Transverse colon (tissue), 4 donors: ENCODE data around the gene SNAPC1.

Source experiments
- EP300 ChIP-seq: sonication (generic); formaldehyde crosslinking; IDR thresholded peaks from one replicate; pipeline ENCODE4 v1.6.1; 2017; ENCODE audit warnings: antibody characterized with exemption, low read depth
- POLR2A ChIP-seq: fragments of 450-650 bp; IDR thresholded peaks from one replicate; pipeline ENCODE4 v1.6.1; 2016; ENCODE audit warnings: antibody characterized with exemption, mild to moderate bottlenecking, moderate library complexity
- POLR2AphosphoS5 ChIP-seq, 3 donors: sonication (generic); formaldehyde crosslinking; IDR thresholded peaks; one replicate each; pipeline ENCODE4 v1.6.1; 2016; ENCODE audit warnings: antibody characterized with exemption in 3 of 3
- TF ChIP-seq, protein P1 (sequence below), 5 experiments: fragments of 200-600 bp in 3 of 5; fragments of 450-650 bp in 2 of 5; sonication (generic) in 3 of 5; IDR thresholded peaks; 1 replicate in 2 of 5; 2 replicates in 3 of 5; pipeline ENCODE4 v1.5.1; 2016 to 2017; ENCODE audit warnings: antibody characterized with exemption in 5 of 5, inconsistent platforms in 3 of 5, mild to moderate bottlenecking in 2 of 5, moderate library complexity in 1 of 5

DNA sequence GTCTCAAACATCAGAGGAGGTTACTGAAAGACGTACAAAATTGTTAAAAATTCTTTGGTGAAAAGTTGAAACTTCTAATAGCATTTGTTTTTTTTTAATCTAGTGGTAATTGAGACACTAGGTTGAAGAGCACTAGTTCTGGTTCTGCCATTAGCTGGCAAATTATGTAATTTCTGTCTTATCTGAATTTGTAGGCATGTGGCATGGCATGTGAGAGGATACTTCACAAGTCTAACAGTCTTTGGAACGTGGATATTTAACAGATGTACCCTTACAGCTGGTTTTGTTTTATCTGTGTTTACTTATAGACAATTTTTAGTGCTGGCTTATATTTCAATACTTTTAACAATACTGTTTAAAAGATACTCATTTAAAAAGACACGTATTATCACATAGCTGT, 6.0 kb downstream of the SNAPC1 start:
- TF ChIP-seq, protein P1, sequence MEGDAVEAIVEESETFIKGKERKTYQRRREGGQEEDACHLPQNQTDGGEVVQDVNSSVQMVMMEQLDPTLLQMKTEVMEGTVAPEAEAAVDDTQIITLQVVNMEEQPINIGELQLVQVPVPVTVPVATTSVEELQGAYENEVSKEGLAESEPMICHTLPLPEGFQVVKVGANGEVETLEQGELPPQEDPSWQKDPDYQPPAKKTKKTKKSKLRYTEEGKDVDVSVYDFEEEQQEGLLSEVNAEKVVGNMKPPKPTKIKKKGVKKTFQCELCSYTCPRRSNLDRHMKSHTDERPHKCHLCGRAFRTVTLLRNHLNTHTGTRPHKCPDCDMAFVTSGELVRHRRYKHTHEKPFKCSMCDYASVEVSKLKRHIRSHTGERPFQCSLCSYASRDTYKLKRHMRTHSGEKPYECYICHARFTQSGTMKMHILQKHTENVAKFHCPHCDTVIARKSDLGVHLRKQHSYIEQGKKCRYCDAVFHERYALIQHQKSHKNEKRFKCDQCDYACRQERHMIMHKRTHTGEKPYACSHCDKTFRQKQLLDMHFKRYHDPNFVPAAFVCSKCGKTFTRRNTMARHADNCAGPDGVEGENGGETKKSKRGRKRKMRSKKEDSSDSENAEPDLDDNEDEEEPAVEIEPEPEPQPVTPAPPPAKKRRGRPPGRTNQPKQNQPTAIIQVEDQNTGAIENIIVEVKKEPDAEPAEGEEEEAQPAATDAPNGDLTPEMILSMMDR (IDR thresholded peaks at IDR 0.05) = no peak
- no peak for TF ChIP-seq POLR2A
- no peak for TF ChIP-seq POLR2AphosphoS5 (IDR thresholded peaks at IDR 0.05)
- TF ChIP-seq EP300 = no peak
